NB4 (cell line): ENCODE measurements around the gene TGFBR1.

Experiments used
- POLR2A ChIP-seq: IDR thresholded peaks from 2 replicates; pipeline ENCODE4 v1.6.1; 2011; ENCODE audit warnings: mild to moderate bottlenecking; ENCODE audit not compliant: insufficient read length; ENCODE audit errors: extremely low read depth
- TF ChIP-seq, protein P1 (sequence below): IDR thresholded peaks from one replicate; pipeline ENCODE4 v1.5.1; 2012; ENCODE audit warnings: low read depth, low read length

DNA sequence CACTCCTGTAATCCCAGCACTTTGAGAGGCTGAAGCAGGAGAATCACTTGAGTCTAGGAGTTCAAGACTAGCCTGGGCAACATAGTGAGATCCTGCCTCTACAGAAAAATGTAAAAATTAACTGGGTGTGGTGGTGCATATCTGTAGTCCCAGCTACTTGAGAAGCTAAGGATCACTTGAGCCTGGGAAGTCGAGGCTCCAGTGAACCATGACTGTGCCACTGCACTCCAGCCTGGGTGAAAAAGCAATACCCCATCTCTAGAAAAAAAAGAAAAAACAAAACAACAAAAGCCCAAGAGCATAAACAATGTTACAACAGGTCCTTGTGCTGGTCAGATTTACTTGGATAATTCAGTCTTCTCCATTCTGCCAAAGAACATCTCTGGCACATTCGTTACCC, 44.3 kb upstream of the TGFBR1 start:
- TF ChIP-seq, protein P1, sequence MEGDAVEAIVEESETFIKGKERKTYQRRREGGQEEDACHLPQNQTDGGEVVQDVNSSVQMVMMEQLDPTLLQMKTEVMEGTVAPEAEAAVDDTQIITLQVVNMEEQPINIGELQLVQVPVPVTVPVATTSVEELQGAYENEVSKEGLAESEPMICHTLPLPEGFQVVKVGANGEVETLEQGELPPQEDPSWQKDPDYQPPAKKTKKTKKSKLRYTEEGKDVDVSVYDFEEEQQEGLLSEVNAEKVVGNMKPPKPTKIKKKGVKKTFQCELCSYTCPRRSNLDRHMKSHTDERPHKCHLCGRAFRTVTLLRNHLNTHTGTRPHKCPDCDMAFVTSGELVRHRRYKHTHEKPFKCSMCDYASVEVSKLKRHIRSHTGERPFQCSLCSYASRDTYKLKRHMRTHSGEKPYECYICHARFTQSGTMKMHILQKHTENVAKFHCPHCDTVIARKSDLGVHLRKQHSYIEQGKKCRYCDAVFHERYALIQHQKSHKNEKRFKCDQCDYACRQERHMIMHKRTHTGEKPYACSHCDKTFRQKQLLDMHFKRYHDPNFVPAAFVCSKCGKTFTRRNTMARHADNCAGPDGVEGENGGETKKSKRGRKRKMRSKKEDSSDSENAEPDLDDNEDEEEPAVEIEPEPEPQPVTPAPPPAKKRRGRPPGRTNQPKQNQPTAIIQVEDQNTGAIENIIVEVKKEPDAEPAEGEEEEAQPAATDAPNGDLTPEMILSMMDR: no peak
- TF ChIP-seq POLR2A: no peak
